ENCODE data around the gene NPFFR1. TPM values are rescaled to one million over a fixed set of nuclear protein-coding genes. Genes with fewer than 3 reads are reported as not detected.
"Not testable (repeated sequence)": the region's sequence is repeated elsewhere in the genome, so short reads cannot be mapped to it uniquely, and the experiment has no call there.

NPFFR1 gene
- total RNA-seq, 1 experiment from 2014 or later = 0.02 TPM

GRCh38 chr10:70260734-70261133 is 23.1 kb downstream of the NPFFR1 start:
- no peaks in the 10 kb centered on the region for H3K4me1 ChIP-seq (ENCODE audit: insufficient read depth, low read length, poor library complexity, severe bottlenecking)
- H3K4me3 ChIP-seq (ENCODE audit: low read depth, low read length, poor library complexity, severe bottlenecking) = no peak overlapping the region
- TF ChIP-seq EZH2 (IDR thresholded peaks at IDR 0.05; ENCODE audit: borderline replicate concordance, low read depth, low read length, poor library complexity, severe bottlenecking) = no peak
- TF ChIP-seq, protein P1, sequence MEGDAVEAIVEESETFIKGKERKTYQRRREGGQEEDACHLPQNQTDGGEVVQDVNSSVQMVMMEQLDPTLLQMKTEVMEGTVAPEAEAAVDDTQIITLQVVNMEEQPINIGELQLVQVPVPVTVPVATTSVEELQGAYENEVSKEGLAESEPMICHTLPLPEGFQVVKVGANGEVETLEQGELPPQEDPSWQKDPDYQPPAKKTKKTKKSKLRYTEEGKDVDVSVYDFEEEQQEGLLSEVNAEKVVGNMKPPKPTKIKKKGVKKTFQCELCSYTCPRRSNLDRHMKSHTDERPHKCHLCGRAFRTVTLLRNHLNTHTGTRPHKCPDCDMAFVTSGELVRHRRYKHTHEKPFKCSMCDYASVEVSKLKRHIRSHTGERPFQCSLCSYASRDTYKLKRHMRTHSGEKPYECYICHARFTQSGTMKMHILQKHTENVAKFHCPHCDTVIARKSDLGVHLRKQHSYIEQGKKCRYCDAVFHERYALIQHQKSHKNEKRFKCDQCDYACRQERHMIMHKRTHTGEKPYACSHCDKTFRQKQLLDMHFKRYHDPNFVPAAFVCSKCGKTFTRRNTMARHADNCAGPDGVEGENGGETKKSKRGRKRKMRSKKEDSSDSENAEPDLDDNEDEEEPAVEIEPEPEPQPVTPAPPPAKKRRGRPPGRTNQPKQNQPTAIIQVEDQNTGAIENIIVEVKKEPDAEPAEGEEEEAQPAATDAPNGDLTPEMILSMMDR (conservative IDR thresholded peaks at IDR 0.05; ENCODE audit: low read depth, low read length) = no peak
- H3K27ac ChIP-seq (ENCODE audit: low read depth, low read length, poor library complexity, severe bottlenecking) = no peak overlapping the region
- no peaks in the 10 kb centered on the region for H3K36me3 ChIP-seq (ENCODE audit: insufficient read depth, low read length, poor library complexity, severe bottlenecking)
- H3K27me3 ChIP-seq (replicated peaks; ENCODE audit: insufficient read depth, low read depth, low read length, poor library complexity) = no peaks in the 10 kb centered on the region
- POLR2A ChIA-PET (ENCODE audit: low non-redundant PET) = no interaction called here
- CTCF ChIA-PET = interaction anchor here (0.5 kb wide), 1 partner anchor 138 kb away, joined by 4 read pairs; no protein-coding TSS in a partner anchor
- BruUV-seq (replicated peaks) = no TSS peak
- H3K9me3 ChIP-seq (ENCODE audit: low read depth, low read length, poor library complexity, severe bottlenecking) = no peaks in the 10 kb centered on the region
- intact Hi-C loops (cut with micrococcal nuclease; ENCODE audit: unreplicated experiment) = no loop called here
- DNase-seq (ENCODE audit: low spot score) = no peak

- Histone ChIP-seq H3K4me3 (ENCODE audit: low read depth, low read length, poor library complexity, severe bottlenecking) (no peak overlapping the region), H3K9me3 (ENCODE audit: low read depth, low read length, poor library complexity, severe bottlenecking) (no peaks in the 10 kb centered on the region), H3K4me1 (ENCODE audit: insufficient read depth, low read length, poor library complexity, severe bottlenecking) (no peaks in the 10 kb centered on the region), H3K27ac (ENCODE audit: low read depth, low read length, poor library complexity, severe bottlenecking) (no peak overlapping the region), H3K36me3 (ENCODE audit: insufficient read depth, low read length, poor library complexity, severe bottlenecking) (no peaks in the 10 kb centered on the region), H3K27me3 (replicated peaks; ENCODE audit: insufficient read depth, low read depth, low read length, poor library complexity) (no peaks in the 10 kb centered on the region)
- no peak for DNase-seq (ENCODE audit: low spot score)
- TF ChIP-seq, protein P1 (conservative IDR thresholded peaks at IDR 0.05; ENCODE audit: low read depth, low read length) = no peak
- TF ChIP-seq EZH2 (IDR thresholded peaks at IDR 0.05; ENCODE audit: borderline replicate concordance, low read depth, low read length, poor library complexity, severe bottlenecking) = no peak
- intact Hi-C loops (cut with micrococcal nuclease; ENCODE audit: unreplicated experiment) = no loop called here
- ChIA-PET CTCF (interaction anchor here (0.6 kb wide), 1 partner anchor 11 kb away, joined by 3 read pairs; no protein-coding TSS in a partner anchor), POLR2A (ENCODE audit: low non-redundant PET) (no interaction called here)
- BruUV-seq (replicated peaks) = no TSS peak
Measured at GRCh38 chr10:70260259-70260658, 23.5 kb downstream of the NPFFR1 start.

DNA sequence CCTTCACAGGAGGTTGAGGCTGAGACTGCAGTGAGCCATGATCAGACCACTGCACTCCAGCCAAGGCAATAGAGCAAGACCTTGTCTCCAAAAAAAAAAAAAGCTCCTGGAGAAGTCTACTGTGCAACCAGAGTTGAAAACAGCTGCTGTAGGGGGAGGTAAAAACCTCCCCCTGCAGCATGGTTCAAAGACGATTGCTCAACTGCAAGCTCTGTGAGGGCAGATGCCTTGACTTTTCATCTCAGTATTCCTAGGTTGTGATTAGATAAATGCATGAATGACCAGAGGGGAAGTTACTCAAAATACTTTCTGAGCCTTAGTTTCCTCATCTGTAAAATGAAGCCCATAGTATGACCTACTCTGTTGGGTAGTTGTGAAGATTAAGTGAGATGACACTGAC is 25.6 kb downstream of the NPFFR1 start:
- Histone ChIP-seq H3K27me3 (replicated peaks; ENCODE audit: insufficient read depth, low read depth, low read length, poor library complexity) (no peaks in the 10 kb centered on the region), H3K4me3 (ENCODE audit: low read depth, low read length, poor library complexity, severe bottlenecking) (no peak overlapping the region), H3K4me1 (ENCODE audit: insufficient read depth, low read length, poor library complexity, severe bottlenecking) (no peaks in the 10 kb centered on the region), H3K27ac (ENCODE audit: low read depth, low read length, poor library complexity, severe bottlenecking) (no peak overlapping the region), H3K36me3 (ENCODE audit: insufficient read depth, low read length, poor library complexity, severe bottlenecking) (no peaks in the 10 kb centered on the region), H3K9me3 (ENCODE audit: low read depth, low read length, poor library complexity, severe bottlenecking) (no peaks in the 10 kb centered on the region)
- ChIA-PET CTCF (no interaction called here), POLR2A (ENCODE audit: low non-redundant PET) (no interaction called here)
- intact Hi-C loops (cut with micrococcal nuclease; ENCODE audit: unreplicated experiment) = no loop called here
- no peak for TF ChIP-seq EZH2 (IDR thresholded peaks at IDR 0.05; ENCODE audit: borderline replicate concordance, low read depth, low read length, poor library complexity, severe bottlenecking)
- TF ChIP-seq, protein P1 (conservative IDR thresholded peaks at IDR 0.05; ENCODE audit: low read depth, low read length) = no peak
- BruUV-seq (replicated peaks) = no TSS peak
- no peak for DNase-seq (ENCODE audit: low spot score)

DNA sequence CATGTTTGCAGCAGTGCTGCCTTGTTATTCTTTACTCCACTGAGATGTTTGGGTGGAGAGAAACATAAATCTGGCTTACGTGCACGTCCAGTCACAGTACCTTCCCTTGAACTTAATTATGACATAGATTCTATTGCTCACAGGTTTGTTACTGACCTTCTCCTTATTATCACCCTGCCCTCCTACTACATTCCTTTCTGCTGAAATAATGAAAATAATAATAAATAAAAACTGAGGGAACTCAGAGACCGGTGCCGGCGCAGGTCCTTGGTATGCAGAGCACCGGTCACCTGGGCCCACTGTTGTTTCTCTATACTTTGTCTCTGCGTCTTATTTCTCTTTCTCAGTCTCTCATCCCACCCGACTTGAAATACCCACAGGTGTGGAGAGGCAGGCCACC is 26.0 kb downstream of the NPFFR1 start:
- intact Hi-C loops (cut with micrococcal nuclease; ENCODE audit: unreplicated experiment); H3K27me3 ChIP-seq (replicated peaks; ENCODE audit: insufficient read depth, low read depth, low read length, poor library complexity); H3K9me3 ChIP-seq (ENCODE audit: low read depth, low read length, poor library complexity, severe bottlenecking); POLR2A ChIA-PET (ENCODE audit: low non-redundant PET); H3K36me3 ChIP-seq (ENCODE audit: insufficient read depth, low read length, poor library complexity, severe bottlenecking); H3K4me1 ChIP-seq (ENCODE audit: insufficient read depth, low read length, poor library complexity, severe bottlenecking); H3K4me3 ChIP-seq (ENCODE audit: low read depth, low read length, poor library complexity, severe bottlenecking); DNase-seq (ENCODE audit: low spot score); CTCF ChIA-PET; BruUV-seq (replicated peaks); H3K27ac ChIP-seq (ENCODE audit: low read depth, low read length, poor library complexity, severe bottlenecking): not testable (repeated sequence)
